Neuronal stem cell (in vitro differentiated cells): ENCODE data around the gene WNT3A.

ENCODE experiments used
- DNase-seq: peaks from one replicate; pipeline ENCODE4 v3.0.0-alpha.2; 2013; ENCODE audit warnings: low spot score
- H2AFZ ChIP-seq: one replicate; pipeline ENCODE4 v1.6.1; 2013; ENCODE audit warnings: mild to moderate bottlenecking, low read length, inconsistent platforms
- H2AK5ac ChIP-seq: 2 replicates; pipeline ENCODE4 v1.6.1; 2013; ENCODE audit warnings: low read depth, mild to moderate bottlenecking, inconsistent platforms, low read length, moderate library complexity, mixed read lengths
- H2BK120ac ChIP-seq: 2 replicates; pipeline ENCODE4 v1.6.1; 2013; ENCODE audit warnings: low read depth, mild to moderate bottlenecking, inconsistent platforms, low read length, moderate library complexity, mixed read lengths
- H2BK12ac ChIP-seq: one replicate; pipeline ENCODE4 v1.6.1; 2013; ENCODE audit warnings: low read length, inconsistent platforms
- H2BK15ac ChIP-seq: 2 replicates; pipeline ENCODE4 v1.6.1; 2013; ENCODE audit warnings: mild to moderate bottlenecking, low read length, inconsistent platforms, mixed read lengths
- H2BK5ac ChIP-seq: one replicate; pipeline ENCODE4 v1.6.1; 2013; ENCODE audit warnings: inconsistent platforms, mild to moderate bottlenecking, low read length, moderate library complexity
- H3K14ac ChIP-seq: one replicate; pipeline ENCODE4 v1.6.1; 2013; ENCODE audit warnings: low read length, inconsistent platforms
- H3K18ac ChIP-seq: 2 replicates; pipeline ENCODE4 v1.6.1; 2013; ENCODE audit warnings: low read length, inconsistent platforms
- H3K23ac ChIP-seq: 2 replicates; pipeline ENCODE4 v1.6.1; 2013; ENCODE audit warnings: low read depth, mild to moderate bottlenecking, mixed read lengths, low read length, inconsistent platforms; ENCODE audit not compliant: poor library complexity
- H3K27ac ChIP-seq: replicated peaks from 3 replicates; pipeline ENCODE4 v1.5.1; 2013; ENCODE audit warnings: low read length, inconsistent platforms
- H3K27me3 ChIP-seq, 3 experiments: 2 replicates each; pipeline ENCODE4 v1.6.1; 2013; ENCODE audit warnings: low read length in 3 of 3, mild to moderate bottlenecking in 2 of 3, inconsistent platforms in 1 of 3, low read depth in 1 of 3, mixed read lengths in 1 of 3, moderate library complexity in 1 of 3; ENCODE audit not compliant: control insufficient read depth in 3 of 3, insufficient read depth in 3 of 3
- H3K36me3 ChIP-seq, 2 donors: replicated peaks in 1 of 2; 2 replicates each; pipeline ENCODE4 v1.6.1; 2013; ENCODE audit warnings: low read length in 2 of 2; ENCODE audit not compliant: control insufficient read depth in 2 of 2, insufficient read depth in 2 of 2
- H3K4ac ChIP-seq: 2 replicates; pipeline ENCODE4 v1.6.1; 2013; ENCODE audit warnings: inconsistent platforms, mild to moderate bottlenecking, low read length, moderate library complexity
- H3K4me1 ChIP-seq, 2 donors: 1 replicate in 1 of 2; 2 replicates in 1 of 2; pipeline ENCODE4 v1.6.1; 2013; ENCODE audit warnings: low read length in 2 of 2, low read depth in 1 of 2; ENCODE audit not compliant: control insufficient read depth in 2 of 2, insufficient read depth in 1 of 2
- H3K4me2 ChIP-seq: one replicate; pipeline ENCODE4 v1.6.1; 2013; ENCODE audit warnings: mild to moderate bottlenecking, low read length, inconsistent platforms; ENCODE audit not compliant: insufficient read depth, poor library complexity, severe bottlenecking
- H3K4me3 ChIP-seq, 2 donors: 2 replicates each; pipeline ENCODE4 v1.5.1; 2013; ENCODE audit warnings: low read length in 2 of 2, mild to moderate bottlenecking in 2 of 2, inconsistent platforms in 1 of 2, moderate library complexity in 1 of 2
- H3K79me1 ChIP-seq: one replicate; pipeline ENCODE4 v1.6.1; 2013; ENCODE audit warnings: low read depth, mild to moderate bottlenecking, inconsistent platforms, low read length, moderate library complexity
- H3K9ac ChIP-seq: one replicate; pipeline ENCODE4 v1.6.1; 2013; ENCODE audit warnings: mild to moderate bottlenecking, low read depth, low read length, inconsistent platforms; ENCODE audit not compliant: poor library complexity
- H3K9me3 ChIP-seq, 2 donors: replicated peaks in 1 of 2; 2 replicates each; pipeline versions ENCODE3 to v1.6.1; 2013; ENCODE audit warnings: low read length in 2 of 2, mild to moderate bottlenecking in 2 of 2, inconsistent platforms in 1 of 2, low read depth in 1 of 2, mixed read lengths in 1 of 2, moderate library complexity in 1 of 2; ENCODE audit not compliant: control insufficient read depth in 2 of 2, insufficient read depth in 1 of 2
- H4K8ac ChIP-seq: one replicate; pipeline ENCODE4 v1.6.1; 2013; ENCODE audit warnings: low read depth, mild to moderate bottlenecking, inconsistent platforms, low read length, moderate library complexity
- H4K91ac ChIP-seq: one replicate; pipeline ENCODE4 v1.6.1; 2013; ENCODE audit warnings: low read length, low read depth, mild to moderate bottlenecking, inconsistent platforms; ENCODE audit not compliant: poor library complexity
- WGBS, 2 donors: extraction: QIAGEN DNeasy Blood & Tissue Kit; methylation state at CpG; one replicate each; pipeline ENCODE4 v1.1.7; 2013; ENCODE audit warnings: missing lambda C conversion rate in 2 of 2, mixed read lengths in 1 of 2; ENCODE audit not compliant: insufficient read length in 2 of 2, insufficient replicate concordance in 1 of 2; ENCODE audit errors: extremely low coverage in 2 of 2; 5-methylcytosine and 5-hydroxymethylcytosine counted together

Gene WNT3A

GRCh38 chr1:228010921-228011320 is 4.1 kb downstream of the WNT3A start:
- no CpG with 5 or more reads among the region's 7 CpGs for WGBS, 2 donors
- Histone ChIP-seq H3K9ac (no peak overlapping the region), H3K14ac (peak overlapping the region; percentile 99), H2BK15ac (no peak overlapping the region), H3K4ac (no peak overlapping the region), H4K8ac (no peak overlapping the region), H3K27me3 (peaks cover 36 to 80% (median 62%) of the 10 kb centered on the region in 3 experiments), H2BK12ac (no peak overlapping the region), H2AK5ac (no peak overlapping the region), H4K91ac (no peak overlapping the region), H3K79me1 (no peaks in the 10 kb centered on the region), H3K36me3 (no peaks in the 10 kb centered on the region), H2BK120ac (no peak overlapping the region), H2BK5ac (peak overlapping the region; percentile 12), H2AFZ (no peak overlapping the region), H3K9me3 (no peaks in the 10 kb centered on the region), H3K4me1 (peaks cover 0 to 4% of the 10 kb centered on the region in 2 donors), H3K18ac (peak overlapping the region; percentile 84), H3K4me2 (no peak overlapping the region), H3K4me3 (peak overlapping the region in 1 of 2 donors; percentile 17), H3K27ac (no peak overlapping the region), H3K23ac (peak overlapping the region; percentile 86)
- DNase-seq, result no peak

- H3K18ac ChIP-seq, result no peak overlapping the region
- DNase-seq, result no peak
- no peak overlapping the region for H3K4ac ChIP-seq
- H2AFZ ChIP-seq, result no peak overlapping the region
- H3K4me2 ChIP-seq, result no peak overlapping the region
- no peak overlapping the region for H2BK12ac ChIP-seq
- no peak overlapping the region for H3K4me3 ChIP-seq
- H2BK120ac ChIP-seq, result no peak overlapping the region
- no peak overlapping the region for H2BK15ac ChIP-seq
- no peak overlapping the region for H2BK5ac ChIP-seq
- H3K4me1 ChIP-seq, result peaks cover 0 to 4% of the 10 kb centered on the region in 2 donors
- no peak overlapping the region for H4K8ac ChIP-seq
- peak overlapping the region; percentile 9 for H3K9ac ChIP-seq
- H3K27me3 ChIP-seq, result peaks cover 29 to 73% (median 54%) of the 10 kb centered on the region in 3 experiments
- no peak overlapping the region for H3K23ac ChIP-seq
- H3K79me1 ChIP-seq, result no peaks in the 10 kb centered on the region
- H3K14ac ChIP-seq, result no peak overlapping the region
- no peak overlapping the region for H4K91ac ChIP-seq
- no peaks in the 10 kb centered on the region for H3K9me3 ChIP-seq
- peak overlapping the region; percentile 13 for H2AK5ac ChIP-seq
- no CpG with 5 or more reads among the region's 16 CpGs for WGBS, 2 donors
- no peaks in the 10 kb centered on the region for H3K36me3 ChIP-seq
- no peak overlapping the region for H3K27ac ChIP-seq
Observed at GRCh38 chr1:228011721-228012311, 5.0 kb downstream of the WNT3A start.

- peaks cover 0 to 2% of the 10 kb centered on the region in 2 donors for H3K4me1 ChIP-seq
- H2BK120ac ChIP-seq, result no peak overlapping the region
- no peak overlapping the region for H4K91ac ChIP-seq
- no peak overlapping the region for H2BK12ac ChIP-seq
- H3K4ac ChIP-seq, result no peak overlapping the region
- H3K4me2 ChIP-seq, result no peak overlapping the region
- no peak overlapping the region for H3K14ac ChIP-seq
- H3K4me3 ChIP-seq, result no peak overlapping the region
- no peak overlapping the region for H3K23ac ChIP-seq
- no peak overlapping the region for H3K18ac ChIP-seq
- H2BK15ac ChIP-seq, result no peak overlapping the region
- no peak overlapping the region for H2AFZ ChIP-seq
- H3K9me3 ChIP-seq, result no peaks in the 10 kb centered on the region
- H3K27ac ChIP-seq, result no peak overlapping the region
- no peak overlapping the region for H4K8ac ChIP-seq
- H3K36me3 ChIP-seq, result no peaks in the 10 kb centered on the region
- H3K79me1 ChIP-seq, result no peaks in the 10 kb centered on the region
- H3K9ac ChIP-seq, result peak overlapping the region; percentile 24
- DNase-seq, result no peak
- no peak overlapping the region for H2AK5ac ChIP-seq
- WGBS, 2 donors, result no CpG with 5 or more reads among the region's 5 CpGs
- H2BK5ac ChIP-seq, result no peak overlapping the region
- H3K27me3 ChIP-seq, result peaks cover 22 to 66% (median 47%) of the 10 kb centered on the region in 3 experiments
Observed at GRCh38 chr1:228012555-228012954, 5.8 kb downstream of the WNT3A start.

- Histone ChIP-seq H3K27ac (no peak overlapping the region), H3K79me1 (no peaks in the 10 kb centered on the region), H3K23ac (peak overlapping the region; percentile 38), H3K18ac (peak overlapping the region; percentile 62), H2AFZ (no peak overlapping the region), H3K36me3 (no peaks in the 10 kb centered on the region), H4K91ac (no peak overlapping the region), H3K9me3 (no peaks in the 10 kb centered on the region), H3K14ac (peak overlapping the region; percentile 50), H3K27me3 (peaks cover 14 to 58% (median 39%) of the 10 kb centered on the region in 3 experiments), H3K4ac (no peak overlapping the region), H2BK12ac (no peak overlapping the region), H3K9ac (no peak overlapping the region), H2BK120ac (peak overlapping the region; percentile 68), H3K4me1 (no peaks in the 10 kb centered on the region), H4K8ac (peak overlapping the region; percentile 10), H2BK5ac (no peak overlapping the region), H3K4me2 (no peak overlapping the region), H3K4me3 (no peak overlapping the region), H2AK5ac (peak overlapping the region; percentile 77), H2BK15ac (no peak overlapping the region)
- WGBS, 2 donors, result no CpG with 5 or more reads among the region's 24 CpGs
- DNase-seq, result no peak
Observed at GRCh38 chr1:228013131-228013934, 6.5 kb downstream of the WNT3A start.
